BLaER1 (cell line): ENCODE measurements around the gene NEGR1.
"Not testable (repeated sequence)": the region's sequence is repeated elsewhere in the genome, so short reads cannot be mapped to it uniquely, and the experiment has no call there.

Experiments used
- H3K27ac ChIP-seq: shearing (Covaris generic); formaldehyde crosslinking; 2 replicates; pipeline ENCODE4 v1.8.1; 2022
- H3K27me3 ChIP-seq: shearing (Covaris generic); formaldehyde crosslinking; 2 replicates; pipeline ENCODE4 v1.8.1; 2022
- H3K36me3 ChIP-seq: shearing (Covaris generic); formaldehyde crosslinking; 2 replicates; pipeline ENCODE4 v1.8.1; 2022
- H3K4me1 ChIP-seq: shearing (Covaris generic); formaldehyde crosslinking; 2 replicates; pipeline ENCODE4 v1.8.1; 2022
- H3K4me2 ChIP-seq: shearing (Covaris generic); formaldehyde crosslinking; 2 replicates; pipeline ENCODE4 v1.8.1; 2022
- H3K4me3 ChIP-seq: shearing (Covaris generic); formaldehyde crosslinking; 2 replicates; pipeline ENCODE4 v1.8.1; 2022
- H3K9ac ChIP-seq: shearing (Covaris generic); formaldehyde crosslinking; 2 replicates; pipeline ENCODE4 v1.8.1; 2022
- H3K9me3 ChIP-seq: shearing (Covaris generic); formaldehyde crosslinking; 2 replicates; pipeline ENCODE4 v1.8.1; 2022
- H4K20me1 ChIP-seq: shearing (Covaris generic); formaldehyde crosslinking; 2 replicates; pipeline ENCODE4 v1.8.1; 2022
- Cebpa-rat ChIP-seq: shearing (Covaris generic); IDR thresholded peaks from 2 replicates; pipeline ENCODE4 v1.8.1; 2022

Gene NEGR1

DNA sequence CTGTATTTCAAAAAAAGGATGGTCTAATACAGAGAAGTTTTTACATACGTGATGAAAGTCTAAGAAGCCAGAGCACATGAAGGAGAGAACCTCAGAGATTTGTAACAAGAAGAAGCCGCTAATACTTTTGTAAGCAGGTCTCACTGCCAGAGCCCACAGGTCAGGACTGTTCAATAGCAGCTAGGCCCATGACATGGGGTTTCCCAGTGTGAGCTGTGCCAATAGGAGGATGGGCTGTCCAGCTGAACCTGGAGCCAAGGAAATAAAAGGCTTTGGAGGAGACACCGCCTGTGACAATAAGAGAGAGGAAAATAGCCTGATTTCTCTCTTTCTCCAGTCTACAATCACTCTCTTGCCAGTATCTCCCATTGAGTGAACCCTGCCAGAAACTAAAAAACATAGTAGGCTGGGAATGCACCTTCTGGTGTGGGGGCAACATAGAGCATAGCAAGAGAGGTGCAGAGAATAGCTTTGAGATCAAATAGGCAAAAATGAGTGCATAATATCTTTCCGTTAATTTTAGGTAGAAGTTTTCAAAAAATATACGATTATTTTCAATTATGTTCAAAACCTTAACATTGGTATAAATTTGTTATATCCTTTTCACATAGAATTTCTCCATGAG lies 360.3 kb downstream of the NEGR1 start:
- H3K36me3 ChIP-seq, result no peaks in the 10 kb centered on the region
- H3K27ac ChIP-seq, result no peak overlapping the region
- no peak overlapping the region for H3K4me3 ChIP-seq
- H3K4me1 ChIP-seq, result no peaks in the 10 kb centered on the region
- no peak overlapping the region for H3K4me2 ChIP-seq
- no peak for TF ChIP-seq Cebpa-rat
- peaks cover 4% of the 10 kb centered on the region; the same call in 1 of the 2 replicates for H3K9me3 ChIP-seq
- no peaks in the 10 kb centered on the region for H4K20me1 ChIP-seq
- no peaks in the 10 kb centered on the region for H3K27me3 ChIP-seq
- no peak overlapping the region for H3K9ac ChIP-seq

DNA sequence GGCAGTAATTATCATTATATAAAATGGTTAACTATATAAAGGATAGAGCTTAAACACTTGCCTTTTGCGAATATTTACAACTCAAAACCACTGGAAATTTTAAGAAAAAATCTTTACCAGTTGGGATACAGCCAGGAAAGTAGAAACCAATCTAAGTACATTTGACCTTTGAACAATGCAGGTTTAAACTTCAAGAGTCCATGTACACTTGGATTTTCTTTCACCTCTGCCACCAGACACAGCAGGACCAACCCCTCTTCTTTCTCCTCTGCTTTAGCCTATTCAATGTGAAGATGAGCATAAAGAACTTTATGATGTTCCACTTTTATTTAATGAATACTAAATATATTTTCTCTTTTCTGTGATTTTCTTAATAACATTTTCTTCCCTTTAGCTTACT lies 361.1 kb downstream of the NEGR1 start:
- H3K36me3 ChIP-seq, result no peaks in the 10 kb centered on the region
- TF ChIP-seq Cebpa-rat, result no peak
- H3K4me2 ChIP-seq, result no peak overlapping the region

DNA sequence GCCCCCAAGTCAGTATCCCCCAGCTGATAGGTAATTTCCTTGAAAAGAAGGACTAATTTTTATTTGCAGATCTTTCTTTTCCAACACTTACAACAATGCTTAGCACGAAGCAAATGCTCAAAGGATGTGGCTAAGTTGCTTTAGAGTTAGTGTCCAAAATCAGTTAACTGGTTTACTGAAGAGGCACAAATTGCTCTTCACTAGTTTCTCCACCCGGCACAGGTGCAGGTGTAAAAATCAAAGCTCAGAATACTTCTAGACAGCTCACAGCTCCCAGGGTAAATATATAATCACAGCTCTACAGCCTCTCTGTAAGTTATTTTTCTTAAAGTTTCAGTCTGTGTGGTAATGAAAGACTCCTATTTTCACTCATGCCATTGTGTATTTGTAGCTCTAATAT lies 361.8 kb downstream of the NEGR1 start:
- no peak overlapping the region for H3K9ac ChIP-seq
- H3K4me2 ChIP-seq, result no peak overlapping the region
- H3K4me3 ChIP-seq, result no peak overlapping the region
- H4K20me1 ChIP-seq, result no peaks in the 10 kb centered on the region
- no peak for TF ChIP-seq Cebpa-rat
- H3K27ac ChIP-seq, result no peak overlapping the region
- no peaks in the 10 kb centered on the region for H3K4me1 ChIP-seq
- H3K9me3 ChIP-seq, result peaks cover 4% of the 10 kb centered on the region; the same call in 1 of the 2 replicates
- H3K36me3 ChIP-seq, result no peaks in the 10 kb centered on the region
- no peaks in the 10 kb centered on the region for H3K27me3 ChIP-seq

More for the DNA sequence above, 361.1 kb downstream of the NEGR1 start:
- Histone ChIP-seq H3K27me3 (no peaks in the 10 kb centered on the region), H3K27ac (no peak overlapping the region), H3K4me1 (no peaks in the 10 kb centered on the region), H3K9me3 (peaks cover 4% of the 10 kb centered on the region; the same call in 1 of the 2 replicates), H4K20me1 (no peaks in the 10 kb centered on the region), H3K9ac (no peak overlapping the region), H3K4me3 (no peak overlapping the region)

DNA sequence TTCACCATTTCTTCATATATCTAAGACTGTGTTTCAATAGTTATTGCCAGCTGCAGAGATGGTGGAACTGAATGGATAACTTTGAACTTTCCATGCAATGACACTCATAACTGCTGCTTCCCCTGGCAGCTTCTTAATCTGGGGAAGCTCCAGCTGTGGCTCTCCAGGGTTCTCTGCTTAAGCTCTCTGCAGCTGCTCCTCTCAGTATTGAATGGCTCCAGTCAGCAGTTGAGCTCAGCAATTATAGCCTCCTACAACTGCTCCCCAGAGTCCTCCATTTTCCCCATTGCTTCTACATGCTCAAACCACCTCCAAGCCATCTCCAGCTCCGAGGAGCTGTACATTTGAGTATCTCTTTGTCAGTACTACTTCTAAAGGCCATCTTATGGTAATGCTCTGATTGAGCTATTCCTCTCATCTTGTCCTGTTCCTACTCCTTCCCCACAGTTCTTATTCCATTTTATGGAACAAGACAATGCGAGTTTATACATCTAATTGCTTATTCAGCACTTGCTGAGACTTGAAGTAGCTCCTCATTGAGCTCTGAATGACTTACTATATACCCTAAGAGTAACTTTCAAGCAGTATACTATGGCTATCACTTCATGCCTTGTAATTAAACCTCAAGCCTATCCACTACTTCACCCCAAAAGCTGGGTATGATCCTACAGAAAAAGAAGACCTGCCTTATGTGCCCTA lies 362.4 kb downstream of the NEGR1 start:
- Histone ChIP-seq H3K4me2 (no peak overlapping the region), H3K27ac (no peak overlapping the region), H3K9me3 (peaks cover 4% of the 10 kb centered on the region; the same call in 1 of the 2 replicates), H4K20me1 (no peaks in the 10 kb centered on the region), H3K36me3 (no peaks in the 10 kb centered on the region), H3K27me3 (no peaks in the 10 kb centered on the region), H3K9ac (no peak overlapping the region), H3K4me1 (no peaks in the 10 kb centered on the region), H3K4me3 (no peak overlapping the region)
- no peak for TF ChIP-seq Cebpa-rat

DNA sequence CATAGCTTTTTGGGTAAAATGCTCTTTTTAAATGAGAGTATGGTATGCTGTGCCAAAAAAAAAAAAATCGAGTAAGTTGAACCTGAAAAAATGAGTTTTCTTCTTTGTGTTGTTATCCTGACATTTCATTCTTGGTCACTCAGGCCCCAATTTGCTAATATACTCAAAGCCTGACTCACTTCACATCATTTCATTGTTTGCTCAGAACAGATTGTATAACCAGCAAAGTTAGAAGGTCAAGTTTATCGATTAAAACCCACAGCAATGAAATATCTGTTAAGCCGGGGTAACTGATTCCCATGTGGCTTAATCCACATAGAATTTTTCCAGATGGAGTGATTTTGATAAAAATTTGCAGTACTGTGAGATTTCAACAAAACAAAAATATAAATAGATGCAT lies 363.7 kb downstream of the NEGR1 start:
- no peaks in the 10 kb centered on the region for H3K4me1 ChIP-seq
- H3K9me3 ChIP-seq, result peaks cover 4% of the 10 kb centered on the region; the same call in 1 of the 2 replicates
- H3K4me2 ChIP-seq, result no peak overlapping the region
- no peak overlapping the region for H3K4me3 ChIP-seq
- H4K20me1 ChIP-seq, result no peaks in the 10 kb centered on the region
- H3K27ac ChIP-seq, result no peak overlapping the region
- no peak overlapping the region for H3K9ac ChIP-seq
- no peaks in the 10 kb centered on the region for H3K27me3 ChIP-seq
- no peaks in the 10 kb centered on the region for H3K36me3 ChIP-seq
- no peak for TF ChIP-seq Cebpa-rat

DNA sequence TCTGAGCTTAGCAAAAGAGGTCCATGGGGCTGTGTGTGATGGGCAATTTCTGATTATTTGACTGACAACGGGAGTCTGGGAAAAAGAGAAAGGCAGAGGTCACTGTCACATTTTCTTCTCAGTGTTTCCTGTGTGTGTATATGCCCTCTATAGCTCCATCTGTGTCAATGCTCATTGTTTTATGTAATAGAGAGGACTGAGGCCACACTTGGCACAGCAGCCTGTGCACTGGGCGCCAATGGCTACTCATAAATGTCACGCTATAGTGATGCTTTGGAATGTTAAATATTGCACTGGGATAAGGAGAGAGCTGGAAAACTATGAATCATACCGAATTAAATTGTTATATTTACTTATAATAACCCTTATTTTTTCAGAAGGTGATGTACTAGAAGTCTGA lies 365.4 kb downstream of the NEGR1 start:
- Histone ChIP-seq H3K4me3 (no peak overlapping the region), H3K4me1 (no peaks in the 10 kb centered on the region), H3K4me2 (no peak overlapping the region), H3K9ac (no peak overlapping the region), H3K27me3 (no peaks in the 10 kb centered on the region), H3K9me3 (peaks cover 4% of the 10 kb centered on the region; the same call in 1 of the 2 replicates), H3K36me3 (no peaks in the 10 kb centered on the region), H3K27ac (no peak overlapping the region), H4K20me1 (no peaks in the 10 kb centered on the region)
- no peak for TF ChIP-seq Cebpa-rat

DNA sequence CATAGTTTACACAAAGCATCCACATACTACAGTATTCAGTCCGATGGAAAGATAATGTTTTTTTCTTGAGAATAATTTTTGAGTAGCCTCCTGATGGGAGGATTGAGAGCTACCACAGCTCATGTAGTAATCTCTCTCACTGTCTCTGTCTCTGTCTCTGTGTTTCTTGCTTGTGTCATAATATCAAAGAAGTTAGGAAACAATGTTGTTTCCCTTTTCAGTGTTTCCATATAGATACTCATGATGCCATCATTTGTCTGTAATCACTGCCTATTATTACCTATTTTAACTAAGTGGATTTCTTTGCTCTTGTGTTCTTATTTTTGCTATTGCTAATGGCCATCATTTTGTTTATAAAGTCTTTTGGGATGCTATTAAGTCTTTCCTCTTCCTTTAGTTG lies 367.7 kb downstream of the NEGR1 start:
- no peak for TF ChIP-seq Cebpa-rat
- Histone ChIP-seq H3K9me3 (peaks cover 4% of the 10 kb centered on the region; the same call in 1 of the 2 replicates), H4K20me1 (no peaks in the 10 kb centered on the region), H3K4me3 (no peak overlapping the region), H3K4me2 (no peak overlapping the region), H3K27me3 (no peaks in the 10 kb centered on the region), H3K27ac (no peak overlapping the region), H3K4me1 (no peaks in the 10 kb centered on the region), H3K9ac (no peak overlapping the region), H3K36me3 (no peaks in the 10 kb centered on the region)

DNA sequence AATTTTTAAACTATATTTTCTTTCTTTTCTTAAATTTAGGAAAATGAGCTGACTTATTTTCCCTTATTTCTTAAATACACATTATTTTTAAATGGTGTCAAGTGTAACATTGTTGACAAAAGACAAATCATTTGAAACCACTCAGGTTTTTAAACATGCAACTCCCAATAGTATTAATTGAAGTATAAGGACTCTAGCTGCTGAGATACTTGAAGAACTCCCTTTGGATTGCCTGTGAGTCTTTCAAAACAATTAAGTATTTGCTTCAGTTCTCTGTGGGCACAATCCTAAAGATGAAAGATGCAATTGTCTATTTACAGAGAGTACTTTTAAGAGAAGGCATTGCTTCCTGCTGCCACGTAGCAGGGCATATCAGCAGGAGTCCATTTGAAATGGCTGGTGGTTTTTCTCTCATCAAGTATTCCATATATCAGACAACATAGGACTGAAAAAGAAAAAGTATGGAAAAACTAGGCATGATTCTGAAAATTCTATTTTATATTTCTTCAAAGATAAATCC lies 373.4 kb downstream of the NEGR1 start:
- TF ChIP-seq Cebpa-rat, result no peak
- no peak overlapping the region for H3K4me2 ChIP-seq
- no peak overlapping the region for H3K4me3 ChIP-seq
- no peaks in the 10 kb centered on the region for H4K20me1 ChIP-seq
- H3K36me3 ChIP-seq, result no peaks in the 10 kb centered on the region
- H3K27ac ChIP-seq, result no peak overlapping the region
- H3K9me3 ChIP-seq, result 0 out of 2 replicates have a peak, but pooled peaks cover 5% of the 10 kb centered on the region
- H3K9ac ChIP-seq, result no peak overlapping the region
- no peaks in the 10 kb centered on the region for H3K4me1 ChIP-seq
- H3K27me3 ChIP-seq, result no peaks in the 10 kb centered on the region

DNA sequence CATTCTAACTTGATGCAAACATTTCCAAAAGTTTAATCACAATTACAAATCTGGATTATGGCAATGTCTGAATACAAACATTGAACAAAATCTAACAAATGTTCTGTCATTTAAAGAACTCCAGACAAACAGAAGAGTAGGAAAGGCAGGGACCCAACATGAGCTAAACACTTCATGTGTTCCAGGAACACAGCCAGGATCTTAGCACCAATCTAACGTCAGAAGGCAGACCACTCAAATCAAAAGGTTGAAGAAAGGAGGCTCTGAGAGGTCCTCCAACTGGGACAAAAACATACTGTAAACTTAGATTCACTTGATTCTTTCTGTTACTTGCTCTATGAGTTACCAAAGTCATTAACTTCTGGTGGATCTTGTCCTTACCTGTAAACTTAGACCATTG lies 374.0 kb downstream of the NEGR1 start:
- H3K9ac ChIP-seq, result no peak overlapping the region
- no peaks in the 10 kb centered on the region for H3K36me3 ChIP-seq
- no peaks in the 10 kb centered on the region for H3K27me3 ChIP-seq
- no peaks in the 10 kb centered on the region for H3K4me1 ChIP-seq
- H3K27ac ChIP-seq, result no peak overlapping the region
- H3K4me3 ChIP-seq, result no peak overlapping the region
- H3K4me2 ChIP-seq, result no peak overlapping the region
- no peaks in the 10 kb centered on the region for H4K20me1 ChIP-seq
- H3K9me3 ChIP-seq, result 0 out of 2 replicates have a peak, but pooled peaks cover 5% of the 10 kb centered on the region
- TF ChIP-seq Cebpa-rat, result no peak

DNA sequence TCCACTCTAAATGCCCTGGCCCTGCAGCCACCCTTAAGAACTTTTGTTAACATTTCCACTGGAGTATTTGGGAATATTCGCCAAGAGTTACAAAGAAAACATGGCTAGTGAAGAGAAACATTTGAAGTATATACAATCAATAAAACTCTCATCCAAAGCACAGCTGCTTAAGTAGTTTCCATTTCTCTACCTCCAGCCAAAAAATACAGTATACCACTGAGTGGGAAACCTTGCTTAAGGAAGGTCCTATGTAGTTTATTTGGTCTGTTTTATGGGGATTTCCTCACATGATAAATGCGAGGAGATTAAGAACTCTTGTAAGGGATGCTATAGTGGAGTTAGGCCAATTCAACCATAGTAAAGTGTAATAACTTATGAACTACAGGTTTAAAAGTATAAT lies 382.5 kb downstream of the NEGR1 start:
- no peak overlapping the region for H3K9ac ChIP-seq
- no peaks in the 10 kb centered on the region for H4K20me1 ChIP-seq
- TF ChIP-seq Cebpa-rat, result no peak
- no peaks in the 10 kb centered on the region for H3K4me1 ChIP-seq
- no peak overlapping the region for H3K27ac ChIP-seq
- H3K27me3 ChIP-seq, result no peaks in the 10 kb centered on the region
- H3K9me3 ChIP-seq, result no peaks in the 10 kb centered on the region
- H3K4me3 ChIP-seq, result no peak overlapping the region
- no peak overlapping the region for H3K4me2 ChIP-seq
- H3K36me3 ChIP-seq, result no peaks in the 10 kb centered on the region

DNA sequence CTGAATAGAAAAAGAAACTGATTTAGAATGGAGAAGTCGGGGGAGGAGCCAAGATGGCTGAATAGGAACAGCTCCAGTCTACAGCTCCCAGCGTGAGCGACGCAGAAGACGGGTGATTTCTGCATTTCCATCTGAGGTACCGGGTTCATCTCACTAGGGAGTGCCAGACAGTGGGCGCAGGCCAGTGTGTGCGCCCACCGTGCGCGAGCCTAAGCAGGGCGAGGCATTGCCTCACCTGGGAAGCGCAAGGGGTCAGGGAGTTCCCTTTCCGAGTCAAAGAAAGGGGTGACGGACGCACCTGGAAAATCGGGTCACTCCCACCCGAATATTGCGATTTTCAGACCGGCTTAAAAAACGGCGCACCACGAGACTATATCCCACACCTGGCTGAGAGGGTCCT lies 394.2 kb downstream of the NEGR1 start:
- H3K27me3 ChIP-seq, H3K27ac ChIP-seq, H3K4me3 ChIP-seq, H3K4me2 ChIP-seq, H3K36me3 ChIP-seq, H4K20me1 ChIP-seq, H3K9ac ChIP-seq: not testable (repeated sequence)
- Histone ChIP-seq H3K4me1 (peaks cover 31% of the 10 kb centered on the region), H3K9me3 (peaks cover 19% of the 10 kb centered on the region; the same call in 1 of the 2 replicates)
